D721Med (cell line): ENCODE data around the gene CORO2B.
A peak's percentile ranks its signal among the peaks of the same experiment; 100 is the strongest.

Experiments used
- DNase-seq: peaks from one replicate; pipeline ENCODE4 v3.0.0; 2011; ENCODE audit warnings: low spot score; ENCODE audit not compliant: insufficient read length
- FAIRE-seq: peaks from 2 replicates; lab custom pipeline; 2011; peaks lifted over from hg19 to GRCh38; lab: Jason Lieb, UNC
- TF ChIP-seq, protein P1 (sequence below): IDR thresholded peaks from 2 replicates; pipeline ENCODE4 v1.5.1; 2012; ENCODE audit warnings: mild to moderate bottlenecking, control low read depth; ENCODE audit not compliant: insufficient read depth; ENCODE audit errors: missing control alignments

The CORO2B gene

DNA sequence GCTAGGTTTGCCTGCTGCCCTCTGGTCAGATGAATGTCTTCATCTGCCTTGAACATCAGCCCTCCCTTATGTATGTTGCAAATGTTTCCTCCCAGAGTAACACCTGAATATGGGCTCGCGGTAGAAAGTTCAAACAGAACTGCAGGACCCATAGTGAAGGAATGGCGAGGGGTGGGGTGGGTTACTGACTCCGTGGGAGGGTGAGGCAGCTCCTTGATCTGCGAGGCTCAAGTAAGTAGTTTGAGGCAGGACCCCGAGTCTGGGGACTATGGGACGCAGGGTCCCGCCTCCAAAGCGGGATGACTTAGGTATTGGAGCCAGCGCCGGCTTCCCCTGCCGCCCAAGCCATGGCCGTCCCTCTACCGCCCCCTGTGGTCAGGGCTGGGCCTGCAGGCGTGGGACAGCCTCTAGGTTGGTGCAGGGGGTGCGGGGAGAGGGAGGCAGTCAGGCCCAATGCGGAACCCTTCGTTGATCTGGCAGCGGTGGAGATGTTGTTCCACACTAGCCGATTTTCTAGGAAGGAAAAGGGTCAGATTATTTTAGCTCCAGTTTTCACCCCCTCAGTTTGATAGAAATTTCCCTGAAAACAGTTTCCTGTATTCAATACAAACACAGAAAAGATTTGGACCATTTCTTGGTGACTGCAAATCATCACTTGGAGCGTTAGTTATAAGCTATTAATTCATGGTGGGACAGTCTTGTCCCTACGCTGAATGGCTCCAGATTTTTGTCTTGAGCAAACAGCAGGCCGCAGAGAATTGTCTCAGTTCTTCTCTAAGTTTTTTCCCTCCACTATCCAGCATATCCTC lies 72.3 kb downstream of the CORO2B start:
- FAIRE-seq (no peak), DNase-seq (no peak)
- TF ChIP-seq, protein P1, sequence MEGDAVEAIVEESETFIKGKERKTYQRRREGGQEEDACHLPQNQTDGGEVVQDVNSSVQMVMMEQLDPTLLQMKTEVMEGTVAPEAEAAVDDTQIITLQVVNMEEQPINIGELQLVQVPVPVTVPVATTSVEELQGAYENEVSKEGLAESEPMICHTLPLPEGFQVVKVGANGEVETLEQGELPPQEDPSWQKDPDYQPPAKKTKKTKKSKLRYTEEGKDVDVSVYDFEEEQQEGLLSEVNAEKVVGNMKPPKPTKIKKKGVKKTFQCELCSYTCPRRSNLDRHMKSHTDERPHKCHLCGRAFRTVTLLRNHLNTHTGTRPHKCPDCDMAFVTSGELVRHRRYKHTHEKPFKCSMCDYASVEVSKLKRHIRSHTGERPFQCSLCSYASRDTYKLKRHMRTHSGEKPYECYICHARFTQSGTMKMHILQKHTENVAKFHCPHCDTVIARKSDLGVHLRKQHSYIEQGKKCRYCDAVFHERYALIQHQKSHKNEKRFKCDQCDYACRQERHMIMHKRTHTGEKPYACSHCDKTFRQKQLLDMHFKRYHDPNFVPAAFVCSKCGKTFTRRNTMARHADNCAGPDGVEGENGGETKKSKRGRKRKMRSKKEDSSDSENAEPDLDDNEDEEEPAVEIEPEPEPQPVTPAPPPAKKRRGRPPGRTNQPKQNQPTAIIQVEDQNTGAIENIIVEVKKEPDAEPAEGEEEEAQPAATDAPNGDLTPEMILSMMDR: peak; percentile 34

DNA sequence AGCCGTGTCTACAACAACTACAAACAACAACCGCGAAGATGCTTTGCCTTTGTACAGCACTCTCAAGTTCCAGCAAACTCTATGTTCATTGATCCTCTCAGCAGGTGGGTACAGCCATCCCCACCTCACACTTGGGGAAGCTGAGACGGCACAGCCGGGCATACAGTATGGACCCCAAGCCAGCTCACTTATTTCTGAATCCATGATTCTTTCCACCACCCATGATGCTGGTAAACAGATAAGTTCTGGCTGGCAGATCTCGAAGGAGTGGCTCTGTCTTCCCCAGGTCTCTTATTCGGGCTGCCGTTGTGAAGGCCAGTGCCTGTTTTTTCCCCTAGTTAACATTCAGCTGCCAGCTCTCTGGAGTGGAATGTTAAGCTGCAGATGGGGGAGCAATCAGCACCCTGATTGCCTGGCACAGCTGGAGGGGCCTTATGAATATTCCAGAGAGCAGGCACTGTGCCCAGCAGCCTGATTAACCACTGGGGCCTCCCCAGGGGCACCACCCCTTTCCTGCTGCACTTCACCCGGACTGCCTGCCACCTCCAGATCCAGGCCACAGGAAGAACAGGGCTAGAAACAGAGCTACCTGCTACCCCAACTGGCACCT lies 73.2 kb downstream of the CORO2B start:
- DNase-seq: no peak
- TF ChIP-seq, protein P1: no peak

DNA sequence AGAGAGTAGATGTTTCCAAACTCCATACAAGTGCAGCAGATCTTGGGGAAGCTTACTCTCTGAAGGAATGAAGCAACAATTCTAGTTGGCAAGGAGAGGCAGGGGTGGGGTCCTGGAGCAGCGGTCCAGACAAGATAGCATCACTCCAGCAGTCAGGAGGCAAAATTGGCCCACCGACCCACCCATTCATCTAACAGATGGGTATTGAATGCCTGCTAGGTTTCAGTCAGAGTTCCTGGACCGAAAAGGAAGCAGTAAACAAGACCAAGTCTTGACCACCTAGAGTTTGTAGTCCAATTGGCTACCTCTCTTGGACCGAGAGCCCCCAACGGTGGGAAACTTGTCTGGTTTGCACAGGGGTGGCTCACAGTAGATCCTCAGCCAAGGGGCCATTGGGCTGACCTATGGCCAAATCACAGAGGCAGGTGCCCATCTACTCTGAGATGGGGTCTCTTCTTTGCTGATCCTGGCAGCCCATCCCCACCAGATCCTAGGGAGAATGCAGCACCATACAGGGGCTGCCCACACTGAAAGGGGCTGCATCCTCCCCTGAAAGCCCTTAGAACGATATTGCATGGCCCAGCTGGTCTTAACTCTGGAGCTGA lies 74.3 kb downstream of the CORO2B start:
- FAIRE-seq (no peak), DNase-seq (no peak)
- TF ChIP-seq, protein P1: no peak

More for the DNA sequence above, 73.2 kb downstream of the CORO2B start:
- no peak for FAIRE-seq

DNA sequence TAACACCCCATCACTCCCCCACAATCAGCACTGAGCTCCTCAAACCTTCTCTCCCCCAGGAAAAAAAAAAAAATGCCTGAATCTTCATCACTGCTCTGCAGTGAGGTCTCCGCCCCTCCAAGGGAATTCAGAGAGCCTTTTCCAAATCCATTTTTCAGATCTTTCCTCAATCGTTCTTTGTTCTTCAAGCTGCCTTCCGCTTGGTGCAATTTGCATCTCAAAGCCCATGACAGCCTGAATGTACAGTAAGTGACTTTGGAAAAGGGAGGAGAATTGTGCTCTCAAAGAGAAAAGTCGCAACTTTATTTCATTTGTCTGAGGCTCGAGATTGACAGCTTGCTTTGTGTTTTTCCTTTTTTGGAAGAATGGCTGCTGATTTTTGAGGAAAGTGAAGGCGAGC lies 75.0 kb downstream of the CORO2B start:
- FAIRE-seq (no peak), DNase-seq (no peak)
- TF ChIP-seq, protein P1: no peak

DNA sequence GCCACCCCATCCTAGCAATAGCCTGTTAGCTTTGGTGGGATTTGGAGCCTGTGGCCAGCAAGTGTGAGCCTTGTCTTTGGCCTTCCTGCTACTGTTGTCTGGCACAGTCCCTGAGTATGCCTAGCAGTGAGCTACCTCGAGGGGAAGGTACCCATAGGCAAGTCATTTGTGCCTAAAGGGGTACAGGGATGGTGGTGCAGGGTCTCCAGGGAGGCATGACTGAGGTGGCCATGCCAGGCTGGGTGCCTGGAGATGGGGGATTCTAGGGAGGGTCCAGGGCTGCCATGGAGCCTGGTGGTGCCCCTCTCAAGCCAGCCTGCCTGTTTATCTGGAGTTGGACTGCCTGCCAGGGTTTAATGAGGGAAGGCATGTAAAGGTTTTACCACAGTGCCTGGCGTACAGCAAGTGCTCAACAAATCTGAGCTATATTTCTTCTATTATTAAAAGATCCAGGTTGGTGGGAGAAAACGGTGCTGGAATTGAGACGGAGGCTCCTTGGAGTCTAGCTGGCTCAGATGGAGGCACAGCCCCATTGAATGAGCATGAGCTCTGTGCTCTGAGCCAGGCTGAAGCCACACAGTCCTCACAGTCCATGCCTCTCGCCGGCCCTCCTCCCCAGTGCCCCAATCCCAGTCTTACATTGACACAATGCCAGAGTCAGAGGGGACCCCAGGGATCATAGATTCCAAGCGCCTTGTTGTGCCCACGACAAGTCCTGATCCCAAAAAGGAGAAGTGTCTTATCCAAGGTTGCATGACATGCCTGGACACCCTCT lies 76.2 kb downstream of the CORO2B start:
- TF ChIP-seq, protein P1: no peak
- FAIRE-seq (no peak), DNase-seq (no peak)

DNA sequence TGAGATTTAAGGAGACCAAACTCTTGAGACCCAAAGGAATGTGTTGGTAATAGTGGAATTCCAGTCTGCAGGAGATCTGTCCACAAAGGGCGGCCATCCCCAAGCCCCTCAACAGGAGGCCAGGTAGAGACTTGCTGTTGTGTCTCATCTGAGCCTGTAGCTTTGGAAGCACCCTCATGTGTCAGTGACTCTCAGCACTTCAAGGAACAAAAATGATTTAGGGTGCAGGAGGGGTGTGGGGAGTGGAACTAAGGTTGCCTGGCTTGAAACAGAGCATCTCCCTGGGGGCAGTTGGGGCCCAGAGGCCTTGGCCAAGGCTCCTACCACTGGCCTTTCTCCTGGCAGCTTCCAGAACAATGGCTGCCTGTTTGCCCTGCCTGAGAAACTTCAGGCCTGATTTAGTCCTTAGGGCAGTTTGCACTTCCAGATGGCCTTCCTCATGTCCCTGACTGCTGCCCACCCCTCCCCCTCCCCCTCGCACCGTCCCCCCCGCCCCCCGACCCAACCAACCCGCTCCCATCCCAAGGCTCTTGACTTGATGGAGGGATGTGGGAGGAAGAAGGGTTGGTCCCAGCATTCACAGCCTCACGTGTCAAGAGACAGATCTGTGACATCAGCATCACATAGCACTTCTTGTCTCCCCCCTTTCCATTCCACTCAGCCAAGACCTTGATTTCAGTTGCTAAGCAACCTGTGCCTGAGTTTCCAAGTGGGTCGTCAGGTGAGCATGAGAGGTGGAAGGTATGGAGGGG lies 77.1 kb downstream of the CORO2B start:
- TF ChIP-seq, protein P1: no peak
- DNase-seq: no peak
- no peak for FAIRE-seq
